HG02981 (cell line): ENCODE data around the gene COPS3.

Source experiments
- ATAC-seq: cut with Tn5 transposase; IDR thresholded peaks from one replicate; pipeline ENCODE4 v1.9.1; 2021; ENCODE audit warnings: mild to moderate bottlenecking, moderate library complexity; ENCODE audit not compliant: unreplicated experiment

The COPS3 gene

GRCh38 chr17:17246879-17247278 lies 34.2 kb downstream of the COPS3 start:
- ATAC-seq = no peak

- no peak for ATAC-seq
Measured at GRCh38 chr17:17243163-17243562, 37.9 kb downstream of the COPS3 start.

DNA sequence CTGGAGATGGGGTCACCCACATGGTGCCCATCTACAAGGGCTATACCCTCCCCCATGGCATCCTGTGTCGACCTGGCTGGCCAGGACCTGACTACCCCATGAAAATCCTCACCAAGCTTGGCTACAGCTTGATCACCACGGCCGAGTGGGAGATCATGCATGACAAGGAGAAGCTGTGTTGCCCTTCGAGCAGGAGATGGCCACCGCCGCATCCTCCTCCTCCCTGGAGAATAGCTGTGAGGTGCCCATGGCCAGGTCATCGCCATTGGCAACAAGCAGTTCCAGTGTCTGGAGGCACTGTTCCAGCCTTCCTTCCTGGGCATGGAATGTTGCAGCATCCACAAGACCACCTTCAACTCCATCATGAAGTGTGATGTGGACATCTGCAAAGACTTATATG lies 38.8 kb downstream of the COPS3 start:
- ATAC-seq = no peak

DNA sequence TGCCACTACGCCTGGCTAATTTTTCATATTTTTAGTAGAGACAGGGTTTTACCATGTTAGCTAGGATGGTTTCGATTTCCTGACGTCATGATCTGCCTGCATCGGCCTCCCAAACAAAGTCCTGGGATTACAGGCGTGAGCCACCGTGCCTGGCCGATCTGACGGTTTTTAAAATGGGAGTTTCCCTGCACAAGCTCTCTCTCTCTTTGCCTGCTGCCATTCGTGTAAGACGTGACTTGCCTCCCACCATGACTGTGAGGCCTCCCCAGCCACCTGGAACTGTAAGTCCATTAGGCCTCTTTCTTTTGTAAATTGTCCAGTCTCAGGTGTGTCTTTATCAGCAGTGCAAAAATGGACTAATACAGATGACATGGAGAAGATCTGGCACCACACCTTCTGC lies 39.4 kb downstream of the COPS3 start:
- no peak for ATAC-seq

- no peak for ATAC-seq
Measured at GRCh38 chr17:17239832-17240231, 41.2 kb downstream of the COPS3 start.

GRCh38 chr17:17237026-17237799 lies 43.8 kb downstream of the COPS3 start, which contains the start of gene FLCN:
TSS of gene FLCN (minus strand) at chr17:17237168. CDS start at chr17:17228137, 9,031 bp downstream.
- ATAC-seq = peak; percentile 80

DNA sequence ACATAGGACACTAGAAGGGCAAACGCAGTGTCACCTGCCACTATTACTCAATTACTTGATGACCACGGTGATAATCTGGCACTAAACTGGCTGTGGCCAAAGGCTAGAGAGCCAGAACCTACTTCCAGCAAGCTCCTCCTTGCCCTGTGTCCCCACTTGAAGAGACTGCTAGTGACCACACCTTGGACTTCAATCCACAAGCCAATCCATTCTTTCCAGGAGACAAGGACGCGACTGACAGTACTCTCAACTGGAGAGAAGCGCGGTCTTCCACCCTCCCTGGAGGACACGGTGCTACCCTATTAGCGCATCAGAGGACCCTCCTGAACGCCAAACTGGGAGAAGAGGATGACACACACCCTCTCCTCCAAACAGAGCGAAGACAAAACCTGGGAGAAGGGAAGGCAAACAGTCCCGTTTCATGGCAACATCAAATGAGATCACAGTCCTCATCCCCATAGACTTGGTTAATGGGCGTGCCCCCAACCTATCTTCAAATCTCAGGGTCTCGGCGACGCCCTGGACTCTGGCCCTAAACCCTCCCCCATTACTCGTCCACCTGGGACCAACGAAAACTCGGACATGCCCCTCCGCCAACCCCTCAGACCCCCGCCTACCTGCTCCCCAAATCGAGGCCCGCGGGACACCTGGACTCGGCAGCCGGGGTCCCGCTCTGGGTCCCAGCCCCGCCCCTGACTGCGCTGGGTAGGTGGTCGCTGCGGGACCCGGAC lies 44.6 kb downstream of the COPS3 start:
- peak; percentile 5 for ATAC-seq

- no peak for ATAC-seq
Measured at GRCh38 chr17:17235212-17236174, 45.6 kb downstream of the COPS3 start.

- ATAC-seq = no peak
Measured at GRCh38 chr17:17232303-17232621, 48.8 kb downstream of the COPS3 start.

- no peak for ATAC-seq
Measured at GRCh38 chr17:17231621-17232302, 49.3 kb downstream of the COPS3 start.

- ATAC-seq = no peak
Measured at GRCh38 chr17:17229416-17230384, 51.3 kb downstream of the COPS3 start.

- ATAC-seq = no peak
Measured at GRCh38 chr17:17228521-17229279, 52.3 kb downstream of the COPS3 start.

DNA sequence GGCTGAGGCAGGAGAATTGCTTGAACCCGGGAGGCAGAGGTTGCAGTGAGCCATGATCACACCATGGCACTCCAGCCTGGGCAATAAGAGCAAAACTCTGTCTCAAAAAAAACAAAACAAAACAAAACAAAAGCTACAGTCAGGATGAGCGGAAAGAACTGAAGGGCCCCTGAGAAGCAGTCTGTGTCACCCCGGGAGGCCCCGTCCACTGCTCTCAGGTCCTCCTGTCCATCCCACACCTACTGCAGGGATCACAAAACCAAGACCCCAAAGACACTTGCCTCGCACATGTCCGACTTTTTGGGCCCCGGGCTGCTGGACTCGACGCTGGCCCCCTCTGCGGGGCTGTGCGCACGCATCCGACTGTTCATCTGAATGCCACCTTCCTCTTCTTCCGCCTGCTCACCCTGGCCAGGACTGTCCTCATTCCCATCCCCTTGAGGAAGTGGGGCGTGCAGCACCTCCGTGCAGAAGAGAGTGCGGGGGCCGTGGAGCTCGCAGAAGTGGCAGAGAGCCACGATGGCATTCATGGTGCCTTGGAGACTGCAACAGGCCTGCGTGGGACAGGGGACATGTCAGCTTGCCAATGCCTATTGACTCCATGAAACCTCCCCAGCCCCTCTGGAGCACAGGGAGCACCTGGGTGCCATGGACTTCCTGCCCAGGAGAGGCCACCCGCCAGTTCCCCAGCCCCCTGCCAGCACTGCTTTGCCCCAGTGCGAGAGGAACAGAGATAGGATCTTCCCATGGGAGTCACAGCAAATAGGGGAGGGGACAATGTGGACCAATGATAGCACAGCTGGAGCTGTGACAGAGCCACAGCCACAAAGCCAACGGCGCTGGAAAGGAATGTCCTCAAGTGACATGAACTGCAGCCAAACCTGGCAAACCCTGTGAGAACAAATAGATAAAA lies 53.2 kb downstream of the COPS3 start:
- ATAC-seq = no peak

GRCh38 chr17:17226451-17227265 lies 54.4 kb downstream of the COPS3 start:
- ATAC-seq = no peak

DNA sequence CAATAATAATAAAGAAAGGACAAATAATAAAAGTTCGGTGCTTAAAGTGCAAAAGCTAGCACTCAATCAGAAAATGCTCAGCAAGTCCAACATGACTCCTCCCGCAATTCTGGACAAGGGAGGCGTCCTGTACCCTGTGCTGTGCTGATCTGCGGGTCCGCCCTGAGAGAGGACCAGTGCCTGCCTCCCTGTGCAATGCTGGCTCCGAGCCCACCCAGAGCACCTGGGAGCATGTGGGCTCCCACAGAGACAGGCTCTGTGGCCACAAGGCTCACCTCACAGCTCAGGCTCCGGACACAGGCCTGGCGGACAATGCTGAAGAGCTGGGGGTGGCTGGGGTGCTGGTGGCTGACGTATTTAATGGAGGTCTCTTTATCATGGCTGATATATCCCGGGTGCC lies 55.1 kb downstream of the COPS3 start:
- ATAC-seq = no peak

DNA sequence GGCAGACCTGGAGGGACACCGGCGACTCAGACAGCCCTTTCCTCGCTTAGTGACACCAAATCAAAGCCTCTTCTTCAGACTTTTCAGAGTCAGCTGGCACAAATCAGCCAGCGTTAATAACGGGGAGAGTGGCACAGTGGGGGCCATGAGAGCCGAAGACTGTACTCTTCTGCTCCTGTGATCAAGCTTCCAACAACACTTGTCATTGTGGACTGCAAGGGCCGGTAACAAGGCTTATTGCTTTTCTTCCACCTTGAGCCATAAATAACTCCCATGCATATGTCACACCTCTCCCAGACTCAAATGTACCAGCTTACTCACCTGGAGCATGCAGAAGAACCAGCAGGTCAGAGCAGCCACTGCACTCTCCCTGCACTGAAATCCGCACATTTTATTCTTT lies 56.9 kb downstream of the COPS3 start:
- ATAC-seq = no peak

- ATAC-seq = no peak
Measured at GRCh38 chr17:17223736-17224135, 57.3 kb downstream of the COPS3 start.
